Brain microvascular endothelial cell (primary cell): ENCODE measurements around the gene DNAH14.

Experiments
- DNase-seq: peaks from one replicate; pipeline ENCODE4 v3.0.0-alpha.2; 2020
- H3K27ac ChIP-seq: fragments of 250-450 bp; sonication (Bioruptor Pico); 2 replicates; pipeline ENCODE4 v1.5.1; 2020; ENCODE audit warnings: mild to moderate bottlenecking, moderate library complexity
- H3K27me3 ChIP-seq: fragments of 250-450 bp; sonication (Bioruptor Pico); replicated peaks from 2 replicates; pipeline ENCODE4 v1.5.1; 2020; ENCODE audit warnings: mild to moderate bottlenecking
- H3K36me3 ChIP-seq: fragments of 250-450 bp; sonication (Bioruptor Pico); replicated peaks from 2 replicates; pipeline ENCODE4 v1.5.1; 2020; ENCODE audit warnings: mild to moderate bottlenecking
- H3K4me3 ChIP-seq: 2 replicates; pipeline ENCODE4 v1.5.1; 2011; ENCODE audit warnings: low read depth, mild to moderate bottlenecking, control low read depth, low read length, moderate library complexity
- in situ Hi-C: cut with HindIII; loops from 2 replicates; pipeline ENCODE4 v1.10.0; 2017; ENCODE audit warnings: low sequenced_read_pairs, low pct_ligation_motif_present
- TF ChIP-seq, protein P1 (sequence below): IDR thresholded peaks from 2 replicates; pipeline ENCODE4 v1.5.1; 2011; ENCODE audit warnings: low read depth, mild to moderate bottlenecking, moderate library complexity, low read length, control low read depth, inconsistent platforms; ENCODE audit errors: missing control alignments

The DNAH14 gene

DNA sequence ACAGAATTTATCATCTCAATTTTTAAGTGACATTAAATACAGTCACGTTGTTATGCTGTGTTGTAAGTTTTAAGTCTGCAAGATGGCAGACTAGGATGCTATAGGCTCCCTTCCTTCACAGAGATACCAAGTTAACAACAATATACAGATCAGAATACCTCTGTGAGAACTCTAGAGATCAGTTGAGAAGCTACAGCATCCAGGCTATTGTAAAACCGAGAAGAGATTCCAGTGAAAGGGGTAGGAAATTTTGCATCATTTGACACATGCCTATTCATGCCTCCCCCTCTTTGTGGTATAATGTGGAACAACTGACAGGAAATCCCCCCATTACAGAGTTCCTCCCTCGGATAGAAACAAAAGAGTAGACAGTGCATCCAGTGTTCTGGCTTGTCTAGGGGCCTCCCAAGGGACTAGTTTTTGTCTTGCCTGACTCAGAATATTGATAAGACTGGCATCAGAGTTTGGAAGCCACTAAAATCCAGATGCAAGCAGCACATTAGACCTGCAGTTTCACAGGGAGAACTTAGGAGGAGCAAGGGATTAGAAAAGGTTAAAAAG is 417.7 kb downstream of the DNAH14 start:
- in situ Hi-C loops, result no loop called here
- H3K27ac ChIP-seq, result no peak overlapping the region
- H3K4me3 ChIP-seq, result no peak overlapping the region

GRCh38 chr1:225348400-225348799 is 418.9 kb downstream of the DNAH14 start:
- Histone ChIP-seq H3K27ac (no peak overlapping the region), H3K27me3 (no peaks in the 10 kb centered on the region), H3K4me3 (no peak overlapping the region), H3K36me3 (no peaks in the 10 kb centered on the region)
- in situ Hi-C loops, result no loop called here
- TF ChIP-seq, protein P1, sequence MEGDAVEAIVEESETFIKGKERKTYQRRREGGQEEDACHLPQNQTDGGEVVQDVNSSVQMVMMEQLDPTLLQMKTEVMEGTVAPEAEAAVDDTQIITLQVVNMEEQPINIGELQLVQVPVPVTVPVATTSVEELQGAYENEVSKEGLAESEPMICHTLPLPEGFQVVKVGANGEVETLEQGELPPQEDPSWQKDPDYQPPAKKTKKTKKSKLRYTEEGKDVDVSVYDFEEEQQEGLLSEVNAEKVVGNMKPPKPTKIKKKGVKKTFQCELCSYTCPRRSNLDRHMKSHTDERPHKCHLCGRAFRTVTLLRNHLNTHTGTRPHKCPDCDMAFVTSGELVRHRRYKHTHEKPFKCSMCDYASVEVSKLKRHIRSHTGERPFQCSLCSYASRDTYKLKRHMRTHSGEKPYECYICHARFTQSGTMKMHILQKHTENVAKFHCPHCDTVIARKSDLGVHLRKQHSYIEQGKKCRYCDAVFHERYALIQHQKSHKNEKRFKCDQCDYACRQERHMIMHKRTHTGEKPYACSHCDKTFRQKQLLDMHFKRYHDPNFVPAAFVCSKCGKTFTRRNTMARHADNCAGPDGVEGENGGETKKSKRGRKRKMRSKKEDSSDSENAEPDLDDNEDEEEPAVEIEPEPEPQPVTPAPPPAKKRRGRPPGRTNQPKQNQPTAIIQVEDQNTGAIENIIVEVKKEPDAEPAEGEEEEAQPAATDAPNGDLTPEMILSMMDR, result no peak
- no peak for DNase-seq

More for the DNA sequence above, 417.7 kb downstream of the DNAH14 start:
- Histone ChIP-seq H3K27me3 (no peaks in the 10 kb centered on the region), H3K36me3 (no peaks in the 10 kb centered on the region)
- DNase-seq, result no peak
- TF ChIP-seq, protein P1, result no peak

- Histone ChIP-seq H3K27ac (no peak overlapping the region), H3K36me3 (no peaks in the 10 kb centered on the region), H3K4me3 (no peak overlapping the region), H3K27me3 (no peaks in the 10 kb centered on the region)
- TF ChIP-seq, protein P1, result no peak
- DNase-seq, result no peak
- in situ Hi-C loops, result no loop called here
Observed at GRCh38 chr1:225349826-225350225, 420.4 kb downstream of the DNAH14 start.

- Histone ChIP-seq H3K27me3 (no peaks in the 10 kb centered on the region), H3K4me3 (no peak overlapping the region), H3K36me3 (no peaks in the 10 kb centered on the region), H3K27ac (no peak overlapping the region)
- no peak for DNase-seq
- in situ Hi-C loops, result no loop called here
- TF ChIP-seq, protein P1, result no peak
Observed at GRCh38 chr1:225350872-225351271, 421.4 kb downstream of the DNAH14 start.

GRCh38 chr1:225354906-225355305 is 425.4 kb downstream of the DNAH14 start:
- no peak for DNase-seq
- no peak overlapping the region for H3K27ac ChIP-seq
- in situ Hi-C loops, result no loop called here
- H3K27me3 ChIP-seq, result no peaks in the 10 kb centered on the region
- TF ChIP-seq, protein P1, result no peak
- no peaks in the 10 kb centered on the region for H3K36me3 ChIP-seq
- H3K4me3 ChIP-seq, result no peak overlapping the region

DNA sequence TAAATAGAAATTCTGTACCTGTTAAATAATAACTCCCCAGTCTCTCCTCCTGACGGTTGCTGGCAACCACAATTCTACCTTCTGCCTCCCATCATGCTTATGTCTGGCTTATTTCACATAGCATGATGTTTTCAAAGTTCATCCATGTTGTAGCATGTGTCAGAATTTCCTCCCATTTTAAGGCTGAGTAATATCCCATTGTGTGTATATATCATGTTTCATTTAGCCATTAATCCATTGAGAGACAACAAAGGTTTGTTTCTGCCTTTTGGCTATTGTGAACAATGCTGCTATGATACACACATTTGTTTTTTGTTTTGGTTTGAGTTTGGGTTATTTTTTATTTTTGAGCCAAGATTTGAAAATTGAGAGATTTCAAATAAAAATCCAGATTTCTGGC is 426.4 kb downstream of the DNAH14 start:
- no peak overlapping the region for H3K4me3 ChIP-seq
- DNase-seq, result no peak
- in situ Hi-C loops, result no loop called here
- no peak overlapping the region for H3K27ac ChIP-seq
- no peaks in the 10 kb centered on the region for H3K36me3 ChIP-seq
- TF ChIP-seq, protein P1, result no peak
- H3K27me3 ChIP-seq, result no peaks in the 10 kb centered on the region
